ENCODE measurements around the gene CEL. TPM values are rescaled to one million over a fixed set of nuclear protein-coding genes. Genes with fewer than 3 reads are reported as not detected.

CEL gene
- total RNA-seq, 2 donors from 2014 or later: 0.94 to 1.9 TPM

DNA sequence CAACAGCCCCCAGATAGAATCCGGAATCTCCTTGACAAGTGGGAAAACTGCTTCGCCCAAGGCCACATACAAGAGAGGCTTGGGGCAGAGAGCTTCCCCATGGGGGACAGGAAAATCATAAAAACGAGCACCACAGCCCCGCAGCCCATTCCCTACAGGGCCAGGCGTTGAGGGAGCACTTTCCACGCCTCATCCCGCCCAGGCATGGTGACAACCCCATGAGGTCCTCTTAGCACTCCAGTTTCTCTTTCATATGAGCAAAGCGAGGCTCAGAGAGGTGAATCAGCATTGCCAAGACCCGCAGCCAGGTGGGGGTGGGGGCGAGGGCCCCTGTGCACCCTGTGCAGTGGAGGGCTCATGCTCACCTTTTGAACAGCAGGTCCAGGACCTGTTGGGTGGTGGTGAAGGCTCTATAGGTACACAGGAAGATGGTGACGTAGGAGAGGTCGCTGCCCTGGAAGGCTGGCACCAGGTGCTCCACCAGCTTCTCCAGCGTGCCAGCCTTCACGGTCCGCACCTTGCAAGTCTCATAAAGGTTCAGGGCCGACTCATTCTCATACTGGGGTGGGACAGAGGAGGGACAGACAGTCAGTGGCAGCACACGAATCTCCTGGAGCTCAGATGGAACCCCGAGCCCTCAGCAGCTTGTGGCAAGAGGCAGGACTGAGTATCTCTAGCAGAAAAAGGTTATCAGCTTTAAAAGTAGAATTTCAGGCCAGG, 48.3 kb downstream of the CEL start:
- Histone ChIP-seq H3K27me3 (no peaks in the 10 kb centered on the region), H3K36me3 (peaks cover 63% of the 10 kb centered on the region)
- DNase-seq (ENCODE audit: low spot score): no peak

DNA sequence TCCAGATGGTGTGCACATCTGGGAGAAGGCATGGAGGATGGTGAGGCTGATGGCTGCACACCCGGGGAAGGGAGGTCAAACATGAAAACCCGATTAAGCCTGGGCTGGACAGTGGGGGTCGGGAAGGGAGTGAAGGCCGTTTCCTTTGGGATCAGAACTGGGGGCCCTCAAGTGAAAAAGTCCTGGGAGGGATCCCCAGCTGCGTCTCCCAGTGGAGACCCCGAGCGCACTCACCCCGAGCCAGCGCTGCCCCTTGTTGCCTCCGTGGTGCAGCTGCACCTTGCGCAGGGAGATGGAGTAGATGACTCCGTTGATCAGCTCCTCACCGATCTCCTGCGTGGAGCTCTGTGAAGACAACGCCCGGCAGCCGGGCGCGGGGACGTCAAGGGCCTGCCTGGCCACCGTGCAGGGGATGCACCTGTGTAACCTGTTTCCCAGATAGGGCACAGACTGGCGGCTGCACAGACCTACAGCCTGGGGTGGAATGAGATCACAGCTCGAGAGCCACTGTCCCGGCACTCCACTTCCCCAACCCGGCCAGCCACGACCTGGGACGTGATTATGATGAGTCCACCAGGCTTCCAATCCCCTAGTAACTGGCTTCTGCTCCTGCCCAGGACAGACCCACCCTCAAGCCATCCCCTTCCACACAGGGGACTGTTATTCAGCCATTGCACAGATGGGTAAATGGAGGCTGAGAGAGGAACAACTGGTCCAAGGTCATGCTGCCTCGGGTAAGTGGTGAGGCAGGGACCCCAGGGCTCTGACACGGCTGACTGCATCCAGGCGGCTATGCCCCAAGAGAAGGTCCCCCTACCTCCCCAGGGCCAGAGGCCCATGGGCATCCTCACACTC, 50.3 kb downstream of the CEL start:
- DNase-seq (ENCODE audit: low spot score): no peak
- Histone ChIP-seq H3K4me1 (peaks cover 0 to 58% of the 10 kb centered on the region in 2 donors), H3K9me3 (no peaks in the 10 kb centered on the region), H3K36me3 (peaks cover 47% of the 10 kb centered on the region), H3K4me3 (no peak overlapping the region), H3K27me3 (no peaks in the 10 kb centered on the region), H3K27ac (peak overlapping the region; percentile 77 to 89)
- TF ChIP-seq, protein P1, sequence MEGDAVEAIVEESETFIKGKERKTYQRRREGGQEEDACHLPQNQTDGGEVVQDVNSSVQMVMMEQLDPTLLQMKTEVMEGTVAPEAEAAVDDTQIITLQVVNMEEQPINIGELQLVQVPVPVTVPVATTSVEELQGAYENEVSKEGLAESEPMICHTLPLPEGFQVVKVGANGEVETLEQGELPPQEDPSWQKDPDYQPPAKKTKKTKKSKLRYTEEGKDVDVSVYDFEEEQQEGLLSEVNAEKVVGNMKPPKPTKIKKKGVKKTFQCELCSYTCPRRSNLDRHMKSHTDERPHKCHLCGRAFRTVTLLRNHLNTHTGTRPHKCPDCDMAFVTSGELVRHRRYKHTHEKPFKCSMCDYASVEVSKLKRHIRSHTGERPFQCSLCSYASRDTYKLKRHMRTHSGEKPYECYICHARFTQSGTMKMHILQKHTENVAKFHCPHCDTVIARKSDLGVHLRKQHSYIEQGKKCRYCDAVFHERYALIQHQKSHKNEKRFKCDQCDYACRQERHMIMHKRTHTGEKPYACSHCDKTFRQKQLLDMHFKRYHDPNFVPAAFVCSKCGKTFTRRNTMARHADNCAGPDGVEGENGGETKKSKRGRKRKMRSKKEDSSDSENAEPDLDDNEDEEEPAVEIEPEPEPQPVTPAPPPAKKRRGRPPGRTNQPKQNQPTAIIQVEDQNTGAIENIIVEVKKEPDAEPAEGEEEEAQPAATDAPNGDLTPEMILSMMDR (IDR thresholded peaks at IDR 0.05): no peak

More for the DNA sequence above, 48.3 kb downstream of the CEL start:
- no peak overlapping the region for H3K27ac ChIP-seq
- TF ChIP-seq, protein P1 (IDR thresholded peaks at IDR 0.05): no peak
- H3K4me3 ChIP-seq: no peak overlapping the region
- no peaks in the 10 kb centered on the region for H3K9me3 ChIP-seq
- H3K4me1 ChIP-seq: peaks cover 0 to 38% of the 10 kb centered on the region in 2 donors

DNA sequence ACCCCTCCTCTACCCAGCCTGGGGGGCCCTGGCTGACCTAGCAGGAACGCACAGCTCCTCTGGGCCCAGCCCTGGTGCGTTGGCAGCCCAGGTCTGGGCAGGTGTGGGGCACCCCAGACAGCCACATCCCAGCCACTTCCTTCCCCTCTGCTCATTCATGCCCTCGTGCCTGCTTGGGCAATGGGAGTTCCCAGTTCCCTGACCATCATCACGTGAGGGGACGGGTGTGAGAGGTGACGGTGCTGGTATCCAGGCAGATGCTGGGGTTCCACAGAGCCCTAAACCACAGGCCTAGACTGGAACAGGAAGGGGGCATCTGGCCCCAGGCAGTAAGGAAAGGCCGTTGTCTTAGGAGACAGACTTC, 50.9 kb downstream of the CEL start:
- peak overlapping the region; percentile 77 to 89 for H3K27ac ChIP-seq

DNA sequence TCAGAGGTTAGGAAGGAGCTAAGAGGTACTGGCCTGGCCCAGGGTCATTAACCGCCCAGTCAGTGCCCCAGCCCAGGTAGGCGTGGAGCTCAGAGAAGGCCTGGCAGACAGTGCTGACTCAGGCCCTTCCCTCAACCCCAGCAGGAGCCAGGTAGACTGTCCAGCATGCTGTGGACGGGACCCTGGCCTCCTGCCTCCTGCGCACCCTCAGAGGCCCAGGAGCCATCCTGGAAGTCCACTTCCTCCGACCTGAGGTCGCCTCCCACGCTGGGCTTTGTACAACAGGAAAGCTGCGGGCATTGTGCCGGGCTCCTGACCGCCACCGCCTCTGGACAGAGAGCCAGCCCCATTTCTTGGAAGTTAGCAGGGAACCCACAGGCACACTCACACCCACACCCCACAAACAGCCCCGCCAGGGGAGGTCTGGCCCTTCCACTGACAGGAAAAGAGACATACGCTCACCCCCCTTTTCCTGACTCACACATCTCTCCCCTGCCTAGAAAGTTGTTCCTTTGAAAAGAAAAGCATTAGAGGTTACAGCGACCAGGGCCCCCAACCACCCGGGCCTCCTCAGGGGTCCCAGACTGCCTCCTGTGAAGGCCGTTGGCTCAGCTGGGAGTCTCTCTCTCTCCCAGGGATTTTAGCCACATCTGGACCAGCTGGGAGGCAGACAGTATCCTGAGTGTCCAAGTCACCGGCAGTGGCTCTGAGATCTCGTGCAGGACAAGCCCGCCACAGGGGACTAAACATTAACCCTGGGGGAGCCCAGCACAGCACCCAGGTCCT, 51.6 kb downstream of the CEL start:
- H3K27ac ChIP-seq: peak overlapping the region; percentile 77 to 89
- peaks cover 33% of the 10 kb centered on the region for H3K36me3 ChIP-seq
- no peak for DNase-seq (ENCODE audit: low spot score)
- no peak overlapping the region for H3K4me3 ChIP-seq
- no peaks in the 10 kb centered on the region for H3K9me3 ChIP-seq
- peaks cover 0 to 71% of the 10 kb centered on the region in 2 donors for H3K4me1 ChIP-seq
- no peaks in the 10 kb centered on the region for H3K27me3 ChIP-seq
- TF ChIP-seq, protein P1 (IDR thresholded peaks at IDR 0.05): no peak

More for the DNA sequence above, 50.9 kb downstream of the CEL start:
- H3K4me1 ChIP-seq: peaks cover 0 to 64% of the 10 kb centered on the region in 2 donors
- H3K36me3 ChIP-seq: peaks cover 40% of the 10 kb centered on the region
- no peaks in the 10 kb centered on the region for H3K9me3 ChIP-seq
- no peaks in the 10 kb centered on the region for H3K27me3 ChIP-seq
- no peak for DNase-seq (ENCODE audit: low spot score)
- TF ChIP-seq, protein P1 (IDR thresholded peaks at IDR 0.05): no peak
- no peak overlapping the region for H3K4me3 ChIP-seq

DNA sequence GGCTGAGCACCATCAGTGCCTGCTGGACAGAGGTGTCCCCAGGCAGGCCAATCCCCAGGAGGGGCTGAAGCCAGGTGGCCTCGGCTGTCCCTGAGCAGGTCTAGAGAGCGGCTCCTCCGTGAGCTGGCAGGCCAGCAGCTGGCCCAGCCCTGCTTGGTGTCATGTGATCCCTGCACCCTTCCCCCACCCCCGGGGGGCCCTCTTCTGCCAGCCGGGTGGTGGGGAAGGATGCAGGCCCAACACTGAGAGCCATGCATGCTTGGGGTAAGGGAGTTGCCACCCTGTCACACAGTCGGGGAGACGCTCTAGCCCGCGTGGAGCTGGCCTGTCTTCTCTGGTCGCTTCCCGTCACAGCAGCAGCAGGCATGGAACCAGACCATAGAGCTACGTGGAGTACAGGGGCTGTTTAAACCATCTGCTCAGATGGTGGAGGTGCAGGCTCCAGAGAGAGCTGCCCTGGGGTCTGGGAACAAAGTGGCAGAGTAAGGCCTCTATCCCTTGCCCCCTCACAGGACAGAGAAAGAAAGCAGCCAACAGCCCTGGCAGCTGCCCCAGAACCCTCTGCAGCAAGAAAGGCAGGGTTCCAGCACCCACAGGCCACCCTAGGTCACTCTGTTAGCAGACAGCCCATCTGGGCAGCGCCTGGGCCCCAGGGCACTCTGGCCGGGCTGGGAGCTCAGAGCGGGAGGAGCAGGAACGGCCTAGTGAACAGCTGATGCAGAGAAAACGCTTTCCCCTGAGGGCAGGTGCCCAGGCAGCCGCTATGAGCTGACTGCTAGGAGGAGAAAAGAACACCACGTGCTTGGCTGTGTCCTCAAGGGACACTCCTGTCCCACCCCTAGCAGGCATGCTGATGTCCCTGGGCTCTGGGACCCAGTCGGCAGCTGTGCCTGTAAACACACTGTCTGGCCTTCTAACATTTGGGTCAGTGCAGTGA, 52.4 kb downstream of the CEL start:
- Histone ChIP-seq H3K36me3 (peaks cover 25% of the 10 kb centered on the region), H3K27me3 (no peaks in the 10 kb centered on the region), H3K4me3 (no peak overlapping the region), H3K4me1 (peaks cover 0 to 79% of the 10 kb centered on the region in 2 donors), H3K27ac (peak overlapping the region; percentile 77 to 89), H3K9me3 (no peaks in the 10 kb centered on the region)
- TF ChIP-seq, protein P1 (IDR thresholded peaks at IDR 0.05): no peak
- DNase-seq (ENCODE audit: low spot score): no peak
